HL-60/S4 (cell line): ENCODE results near the gene AMDHD2.

Source experiments
- in situ Hi-C: fragments of 300-500 bp; cut with MboI; formaldehyde crosslinking; loops from 2 replicates; pipeline ENCODE4 v1.14.3; 2022; ENCODE audit warnings: low sequenced_read_pairs

Gene AMDHD2

GRCh38 chr16:2497695-2498484 lies 22.3 kb upstream of the AMDHD2 start:
- in situ Hi-C loops, result loop anchor here (25.0 kb wide), 1 partner anchor 486 kb away; the partner anchor contains the start of genes NPW and ZNF598

- in situ Hi-C loops, result loop anchor here (25.0 kb wide), 1 partner anchor 486 kb away; the partner anchor contains the start of genes NPW and ZNF598
These were observed 21.5 kb upstream of the AMDHD2 start for GRCh38 chr16:2498531-2499253.

DNA sequence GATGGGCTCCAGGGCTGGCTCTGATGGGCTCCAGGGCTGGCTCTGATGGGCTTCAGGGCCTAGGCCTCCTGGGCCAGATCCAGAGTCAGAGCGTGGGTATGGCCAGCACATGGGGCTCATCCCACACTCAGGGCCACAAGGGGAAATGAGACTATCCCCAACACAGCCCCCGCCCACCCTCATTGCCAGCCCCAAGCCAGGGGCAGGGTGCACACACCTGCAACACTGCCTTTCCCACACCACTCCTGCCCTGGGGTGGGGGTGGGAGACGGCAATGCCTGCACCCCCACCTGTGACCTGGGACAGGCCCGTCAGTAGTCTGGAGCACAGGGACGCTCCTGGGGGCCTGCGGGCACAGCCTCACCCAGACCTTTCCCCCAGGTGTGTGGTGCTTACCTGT lies 20.7 kb upstream of the AMDHD2 start:
- in situ Hi-C loops, result loop anchor here (25.0 kb wide), 1 partner anchor 487 kb away; the partner anchor contains the start of genes NPW and ZNF598

DNA sequence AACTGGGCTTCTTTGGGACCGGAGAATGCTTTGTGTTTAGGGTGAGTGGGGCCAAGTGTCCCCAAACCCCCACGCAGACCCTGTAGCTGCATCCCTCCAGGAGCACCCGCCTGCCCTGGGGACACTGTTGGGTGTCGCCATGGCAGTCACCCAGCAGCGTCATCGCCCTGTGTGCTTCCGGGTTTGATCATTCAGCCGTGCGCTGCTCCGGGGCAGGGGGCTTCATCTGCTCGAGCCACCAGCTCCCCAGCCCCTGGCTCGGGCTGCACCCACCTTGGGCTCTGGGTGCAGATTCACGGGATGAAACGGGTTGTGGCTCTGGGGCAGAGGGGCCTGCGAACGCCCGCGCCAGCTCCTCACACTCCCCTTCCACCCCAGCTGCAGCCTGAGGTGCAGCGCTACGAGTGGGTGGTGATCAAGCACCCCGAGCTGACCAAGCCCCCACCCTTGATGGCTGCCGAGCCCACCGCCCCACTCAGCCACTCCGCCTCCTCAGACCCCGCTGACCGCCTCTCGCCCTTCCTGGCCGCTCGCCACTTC lies 20.2 kb upstream of the AMDHD2 start:
- in situ Hi-C loops, result loop anchor here (25.0 kb wide), 1 partner anchor 488 kb away; the partner anchor contains the start of genes NPW and ZNF598

- in situ Hi-C loops, result no loop called here
These were observed 19.7 kb upstream of the AMDHD2 start for GRCh38 chr16:2500430-2500917.

DNA sequence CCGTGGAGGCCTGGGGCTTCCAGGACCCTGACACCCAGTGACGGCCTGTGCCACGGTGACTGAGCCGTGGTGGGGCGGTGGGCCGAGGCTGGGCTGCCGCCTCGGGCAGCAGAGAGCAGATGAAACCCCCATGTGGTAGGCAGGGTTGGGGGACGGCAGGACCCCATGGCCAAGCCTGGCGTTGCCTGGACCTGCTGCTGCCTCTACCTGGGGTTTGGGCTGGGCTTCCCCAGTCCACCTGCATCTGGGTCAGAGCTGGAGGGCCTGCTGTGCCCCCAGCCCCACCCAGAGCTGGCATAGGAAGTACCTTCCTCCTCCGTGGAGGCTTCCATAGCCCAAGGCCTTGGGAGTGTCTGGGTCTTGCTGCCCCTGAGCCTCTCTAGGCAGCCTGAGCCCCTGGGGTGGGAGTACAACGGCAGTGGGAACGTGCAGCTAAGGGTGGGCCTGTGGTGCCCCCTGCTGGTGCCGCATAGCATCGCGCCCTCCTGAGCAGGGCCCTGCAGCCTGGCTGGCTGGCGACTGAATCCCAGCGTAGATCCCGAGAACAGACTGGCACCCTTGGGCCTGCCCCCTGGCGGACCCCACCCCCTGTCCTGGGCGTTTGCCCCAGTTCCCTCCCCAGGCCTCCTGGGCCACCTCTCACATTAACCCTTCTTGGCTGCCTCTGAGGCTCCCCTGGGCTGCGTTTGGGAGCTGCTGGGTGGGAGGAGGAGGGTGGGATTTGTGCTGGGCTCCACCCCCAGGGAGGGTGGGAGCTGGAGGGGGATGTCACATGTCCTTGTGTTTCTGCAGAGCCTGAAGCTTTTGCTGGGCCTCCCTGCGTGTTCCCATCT lies 19.0 kb upstream of the AMDHD2 start:
- in situ Hi-C loops, result no loop called here

- in situ Hi-C loops, result no loop called here
These were observed 17.9 kb upstream of the AMDHD2 start for GRCh38 chr16:2501946-2502895.

DNA sequence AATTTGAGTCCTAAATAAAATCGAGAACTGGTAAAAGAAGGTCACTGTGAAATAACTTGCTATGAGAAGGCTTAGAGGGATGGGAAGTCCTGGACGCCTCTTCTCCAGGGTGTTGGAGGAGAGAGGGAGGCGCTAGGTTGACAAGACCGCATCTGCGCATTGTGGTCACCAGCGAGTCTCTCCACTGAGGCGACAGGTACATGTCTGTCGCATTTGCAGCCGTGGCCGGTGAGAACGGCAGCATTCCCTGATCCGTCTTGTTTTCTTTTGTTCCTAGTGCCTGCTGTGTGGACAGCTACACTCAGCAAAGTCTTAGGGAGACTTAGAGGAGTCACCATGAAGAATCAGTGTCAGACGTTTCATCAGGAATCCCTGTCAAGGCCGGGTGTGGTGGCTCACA lies 14.5 kb upstream of the AMDHD2 start:
- in situ Hi-C loops, result no loop called here

DNA sequence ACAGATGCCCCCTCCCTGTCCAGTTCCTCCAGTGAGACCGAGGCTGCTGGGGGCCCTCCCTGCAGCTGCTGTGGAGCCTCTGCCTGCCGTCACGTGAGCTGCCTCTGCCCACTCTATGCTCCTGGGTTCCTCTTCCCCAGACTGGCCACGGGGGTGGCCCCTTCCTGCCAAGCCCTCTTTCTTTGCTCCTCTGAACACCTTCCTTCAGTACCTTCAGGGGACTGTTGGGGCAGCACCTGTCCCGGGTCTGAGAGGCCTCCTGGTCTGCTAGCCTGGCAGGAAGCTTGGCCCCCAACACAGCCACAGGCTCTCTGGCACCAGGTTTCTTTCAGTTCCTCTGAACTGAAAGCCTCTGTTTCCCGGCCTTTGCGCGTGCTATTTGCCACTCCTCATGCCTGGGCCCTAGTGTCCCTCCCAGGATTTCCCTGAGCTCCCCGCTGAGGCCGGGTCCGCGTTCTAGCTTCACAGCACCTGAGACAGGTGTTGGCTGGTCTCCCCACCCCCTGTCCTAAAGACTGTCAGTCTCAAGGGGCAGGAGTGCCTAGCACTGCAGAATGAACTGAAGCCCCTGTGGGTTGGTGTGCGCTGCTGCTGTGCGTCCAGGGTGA lies 13.0 kb upstream of the AMDHD2 start:
- in situ Hi-C loops, result no loop called here

DNA sequence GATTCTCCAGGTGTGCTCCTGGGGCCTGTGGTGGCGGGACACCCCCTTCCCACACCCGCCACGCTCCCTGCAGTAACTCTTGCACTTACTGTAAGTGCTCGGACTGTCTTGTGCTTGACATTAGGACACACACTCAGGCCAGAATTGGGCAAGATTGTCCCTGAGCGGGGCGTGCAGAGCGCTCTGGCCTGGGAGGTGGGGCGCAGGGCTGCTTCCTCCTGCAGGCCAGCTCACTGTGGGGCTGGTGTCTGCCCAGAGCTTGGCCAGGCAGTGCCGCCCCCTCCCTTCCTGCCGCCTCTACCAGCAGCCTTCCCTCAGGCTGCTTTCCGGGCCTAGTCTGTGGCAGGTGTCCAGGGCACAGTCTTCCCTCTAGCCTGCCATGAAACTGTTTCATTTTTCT lies 12.5 kb upstream of the AMDHD2 start:
- in situ Hi-C loops, result no loop called here

DNA sequence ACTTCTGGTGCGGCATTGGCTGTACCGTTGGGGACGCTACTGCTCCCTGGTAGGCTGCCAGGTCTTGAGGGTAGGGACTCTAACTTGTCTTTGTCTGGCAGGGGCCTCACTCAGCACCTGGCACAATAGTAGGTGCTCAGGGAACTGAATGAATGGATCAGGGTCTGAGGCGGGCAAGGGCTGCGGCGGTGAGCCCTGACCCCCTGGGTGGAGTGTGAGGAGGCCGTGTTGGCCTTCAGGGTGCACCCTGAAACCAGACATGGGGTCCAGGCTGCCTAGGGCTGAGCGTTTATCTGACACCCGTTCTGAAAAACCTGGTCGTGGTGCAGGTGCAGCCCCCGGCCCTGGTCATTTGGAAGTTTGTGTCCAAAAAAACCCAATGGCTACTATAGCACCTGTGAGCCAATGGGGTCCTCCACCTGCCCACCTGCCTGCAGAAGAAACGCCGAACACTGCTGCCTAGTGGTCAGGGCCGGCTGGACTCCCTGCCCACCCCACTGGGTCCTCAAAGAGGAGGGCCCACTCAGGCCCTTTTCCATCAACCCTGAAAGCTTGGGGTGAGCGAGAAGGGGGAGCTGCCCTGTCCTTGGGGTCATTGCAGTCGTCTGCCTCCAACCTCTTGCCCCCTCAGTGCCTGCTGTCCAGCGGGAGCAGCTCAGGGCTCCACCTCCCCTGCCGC lies 11.3 kb upstream of the AMDHD2 start:
- in situ Hi-C loops, result no loop called here

DNA sequence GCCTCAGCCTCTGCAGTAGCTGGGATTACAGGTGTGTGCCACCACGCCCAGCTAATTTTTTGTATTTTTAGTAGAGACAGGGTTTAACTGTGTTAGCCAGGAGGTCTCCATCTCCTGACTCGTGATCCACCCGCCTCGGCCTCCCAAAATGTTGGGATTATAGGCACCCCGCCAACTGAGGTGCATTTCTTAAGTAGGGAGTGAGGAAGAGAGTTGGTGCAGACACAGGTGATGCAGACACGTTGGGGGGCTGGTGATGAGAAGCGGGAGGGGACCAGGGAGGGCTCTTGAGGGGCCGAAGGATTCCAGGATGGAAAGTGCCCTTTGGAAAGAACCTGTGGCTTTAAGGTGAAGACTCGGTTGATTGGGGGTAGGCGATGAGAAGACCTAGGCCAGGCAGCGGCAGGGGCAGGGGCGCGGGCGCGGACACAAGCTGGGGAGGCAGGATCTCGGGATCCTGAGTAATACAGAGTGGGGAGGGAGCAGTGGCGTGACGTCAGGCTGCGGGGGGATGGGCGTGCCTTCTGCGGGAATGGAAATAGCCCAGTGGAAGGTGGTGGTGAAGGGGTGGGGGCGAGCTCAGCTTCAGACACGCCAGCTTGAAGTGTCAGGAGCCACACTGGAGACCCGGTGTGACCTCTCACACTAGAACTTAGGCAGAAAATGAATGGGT lies 8.9 kb upstream of the AMDHD2 start:
- in situ Hi-C loops, result no loop called here

GRCh38 chr16:2511996-2512734 lies 8.0 kb upstream of the AMDHD2 start:
- in situ Hi-C loops, result no loop called here

- in situ Hi-C loops, result no loop called here
These were observed 7.3 kb upstream of the AMDHD2 start for GRCh38 chr16:2512735-2513404.

- in situ Hi-C loops, result no loop called here
These were observed 6.5 kb upstream of the AMDHD2 start, which contains the start of gene ATP6V0C for GRCh38 chr16:2513405-2514332. Gene ATP6V0C, plus strand, starts transcription at chr16:2513952. Its CDS starts 152 bp downstream, at chr16:2514104.
